Stimulated activated CD4-positive, alpha-beta T cell treated with anti-CD3 and anti-CD28 coated beads, Interleukin-15, amount 100 ng/mL, for 1 hour (primary cell): ENCODE results near the gene H2BK1.

Experiments used
- DNase-seq, 2 donors: peaks; one replicate each; pipeline ENCODE4 v3.0.0-alpha.2; 2020; ENCODE audit warnings: low read depth in 1 of 2, low spot score in 1 of 2

The H2BK1 gene

GRCh38 chr7:151205730-151206129 lies 4.6 kb downstream of the H2BK1 start:
- no peak for DNase-seq

- DNase-seq = no peak
These were observed 5.8 kb downstream of the H2BK1 start for GRCh38 chr7:151204383-151205032.

- DNase-seq = no peak
These were observed 7.5 kb downstream of the H2BK1 start for GRCh38 chr7:151202836-151203235.

DNA sequence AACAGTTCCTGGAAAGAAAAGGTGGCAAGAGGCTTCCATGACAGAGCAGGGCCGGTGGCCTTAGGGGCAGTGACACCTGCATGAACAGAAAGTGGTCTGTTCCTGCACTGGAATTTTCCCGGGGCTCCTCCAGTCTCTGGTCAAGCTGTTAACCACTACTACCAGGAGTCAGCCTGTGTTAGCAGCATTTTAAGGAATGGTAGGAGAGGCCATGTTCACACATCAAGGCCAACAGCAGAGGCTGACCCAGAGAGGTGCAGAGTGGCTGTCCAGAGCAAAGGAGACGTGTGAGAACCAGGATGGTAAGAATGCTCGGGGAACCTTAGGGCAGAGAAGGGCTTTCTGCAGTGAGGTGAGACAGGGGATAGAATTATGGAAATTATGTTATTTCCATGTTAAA lies 8.5 kb downstream of the H2BK1 start:
- no peak for DNase-seq

DNA sequence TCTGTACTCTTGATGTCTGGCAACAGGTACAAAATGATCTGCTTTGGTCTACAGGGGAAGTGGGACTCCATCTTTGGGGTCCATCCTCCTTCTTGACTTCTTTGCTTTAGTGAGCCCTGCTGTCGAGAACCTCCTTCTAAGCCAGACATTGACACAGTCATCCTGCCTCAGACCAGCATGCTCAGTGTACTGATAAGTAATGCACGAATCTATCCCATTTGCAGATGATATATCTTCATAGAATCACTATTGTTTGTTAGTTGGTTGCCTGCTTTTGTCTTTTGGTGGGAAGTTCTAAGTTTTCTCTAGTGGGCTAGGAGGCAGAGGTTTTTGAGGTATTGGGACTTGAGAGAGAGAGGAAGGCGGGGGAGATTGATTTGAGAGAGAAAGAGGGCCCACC lies 8.9 kb downstream of the H2BK1 start:
- DNase-seq = no peak

- DNase-seq = no peak
These were observed 11.1 kb downstream of the H2BK1 start for GRCh38 chr7:151198945-151199848.

GRCh38 chr7:151197932-151198331 lies 12.4 kb downstream of the H2BK1 start:
- no peak for DNase-seq

DNA sequence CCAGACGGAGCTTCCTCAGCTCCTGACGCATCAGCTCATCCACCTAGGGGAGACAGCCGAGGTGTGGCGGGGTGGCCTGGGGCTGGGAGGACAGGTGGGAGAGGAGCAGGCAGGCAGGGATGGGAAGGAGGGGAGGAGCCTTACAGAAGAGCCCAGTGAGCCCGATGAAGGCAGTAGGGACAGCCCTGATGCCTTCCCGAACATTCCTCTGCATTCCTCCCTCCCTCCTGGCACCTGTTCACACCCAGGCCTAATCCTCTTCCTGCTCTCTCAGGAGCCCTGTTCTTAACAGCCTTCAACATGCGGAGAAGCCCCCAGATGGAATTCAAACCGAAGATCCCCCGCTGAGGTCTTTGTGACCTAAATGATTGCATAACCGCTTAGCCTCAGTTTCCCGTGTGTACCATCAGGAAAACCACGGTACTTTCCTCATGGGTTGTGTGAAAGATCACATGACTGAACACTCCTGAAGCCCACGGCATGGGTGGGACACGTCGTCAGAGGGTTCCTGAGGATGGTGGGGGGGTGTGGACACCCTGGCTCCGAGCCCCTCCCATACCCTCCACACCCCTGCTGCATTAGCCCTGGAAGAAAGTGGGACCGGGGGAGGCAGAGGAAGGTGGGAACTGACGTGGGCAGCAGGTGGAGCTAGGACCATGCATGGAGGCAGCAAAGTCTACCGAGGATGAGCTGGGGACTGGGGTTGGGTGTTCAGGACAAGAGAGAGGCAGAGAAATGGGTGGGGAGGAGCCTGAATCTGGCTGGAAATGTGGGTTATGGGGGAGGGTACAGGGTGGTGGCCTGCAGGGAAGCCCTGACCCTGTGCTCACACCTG lies 14.5 kb downstream of the H2BK1 start:
- DNase-seq = no peak

- no peak for DNase-seq
These were observed 16.1 kb downstream of the H2BK1 start for GRCh38 chr7:151194188-151194587.

DNA sequence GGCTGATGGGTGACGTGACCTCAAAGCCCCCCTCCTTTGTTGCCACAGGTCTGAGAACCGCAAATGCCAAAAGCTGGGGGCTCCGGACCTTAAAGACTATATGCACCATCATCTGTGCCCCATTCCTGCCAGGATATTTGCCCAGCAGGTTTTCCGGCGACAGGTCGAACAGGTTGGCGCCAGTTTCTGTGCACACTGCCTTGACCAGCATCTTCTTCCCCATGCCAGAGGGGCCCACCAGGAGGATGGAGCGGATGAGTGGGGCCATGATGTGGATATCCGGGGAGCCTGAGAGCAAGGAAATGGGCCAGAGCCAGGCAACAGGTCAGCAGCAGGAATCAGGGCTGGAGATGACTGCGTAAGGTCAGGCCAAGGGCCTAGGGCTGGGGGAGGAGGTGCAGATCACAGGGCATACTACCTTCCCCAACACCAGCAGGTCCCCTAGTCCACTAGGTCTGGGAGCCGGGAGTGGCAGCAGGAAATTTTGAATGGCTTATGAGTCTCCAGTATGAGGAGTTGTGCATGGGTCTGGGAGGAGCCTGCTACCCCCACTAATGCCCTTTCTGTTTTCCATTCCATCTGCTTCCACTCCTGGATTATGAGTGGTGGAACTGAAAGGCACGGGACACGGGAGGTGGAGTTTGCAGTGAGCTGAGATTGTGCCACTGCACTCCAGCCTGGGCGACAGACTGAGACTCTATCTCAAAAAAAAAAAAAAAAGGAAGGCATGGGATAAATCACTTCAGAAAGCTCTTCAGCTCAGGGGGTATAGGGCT lies 16.9 kb downstream of the H2BK1 start:
- DNase-seq = no peak

GRCh38 chr7:151192002-151192539 lies 18.2 kb downstream of the H2BK1 start:
- no peak for DNase-seq

- no peak for DNase-seq
These were observed 18.7 kb downstream of the H2BK1 start for GRCh38 chr7:151191544-151191943.

DNA sequence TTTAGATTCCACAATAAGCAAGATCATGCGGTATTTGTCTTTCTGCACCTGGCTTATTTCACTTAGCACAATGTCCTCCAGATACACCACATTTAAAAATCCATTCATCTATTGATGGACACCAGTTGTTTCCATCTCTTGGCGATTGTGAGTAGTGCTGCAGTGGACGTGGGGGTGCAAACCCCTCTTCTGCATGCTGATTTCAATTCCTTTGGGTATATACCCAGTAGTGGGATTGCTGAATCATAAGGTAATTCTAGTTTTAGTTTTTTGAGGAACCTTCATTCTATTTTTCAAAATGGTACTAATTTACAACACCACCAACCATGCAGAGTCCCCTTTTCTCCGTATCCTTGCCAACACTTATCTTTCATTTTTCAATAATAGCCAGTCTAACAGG lies 21.2 kb downstream of the H2BK1 start:
- DNase-seq = no peak

GRCh38 chr7:151188252-151188542 lies 22.1 kb downstream of the H2BK1 start:
- DNase-seq = no peak

GRCh38 chr7:151187409-151188251 lies 22.7 kb downstream of the H2BK1 start:
- DNase-seq = no peak

DNA sequence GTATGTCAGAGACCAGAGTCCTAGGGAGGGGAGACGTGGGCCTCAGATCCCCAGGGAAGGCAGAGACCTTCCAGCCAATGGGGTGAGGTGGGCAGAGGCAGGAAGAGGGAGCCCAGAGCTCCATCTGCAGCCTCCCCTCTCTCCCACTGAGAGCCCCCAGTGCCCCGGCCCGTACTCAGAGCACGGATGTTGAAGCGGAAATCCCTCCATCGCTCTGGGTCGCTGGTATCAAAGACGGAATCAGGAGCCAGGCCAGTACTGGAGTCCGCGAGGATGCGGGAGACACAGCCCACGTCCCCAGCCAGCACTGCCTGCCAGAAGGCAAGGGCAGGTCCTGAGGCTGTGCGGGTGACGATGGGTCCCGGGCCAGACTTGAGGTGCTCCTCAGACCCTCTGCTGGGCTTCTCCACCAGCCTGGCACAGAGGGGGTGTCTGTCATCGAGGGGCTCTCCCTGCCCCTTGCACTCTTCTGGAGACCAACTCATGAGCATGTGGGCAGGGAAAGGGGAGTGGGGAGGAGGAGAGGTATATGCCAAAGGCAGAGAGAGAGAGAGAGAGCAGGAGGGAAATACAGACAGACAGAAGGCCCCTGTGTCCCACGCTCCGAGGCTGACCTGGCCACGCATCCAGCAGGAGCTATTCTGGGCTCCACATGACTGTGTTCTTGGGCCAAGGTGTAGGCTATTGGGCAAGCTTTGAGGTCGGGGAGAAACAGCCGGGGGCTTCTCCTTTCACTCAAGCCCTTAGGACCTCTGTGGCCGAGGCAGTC lies 23.5 kb downstream of the H2BK1 start, which contains the start of gene ASB10:
Gene ASB10, minus strand, starts transcription at position 611 of the 769 bp plus-strand sequence. Its CDS starts 120 bp downstream, at position 491.
- no peak for DNase-seq

DNA sequence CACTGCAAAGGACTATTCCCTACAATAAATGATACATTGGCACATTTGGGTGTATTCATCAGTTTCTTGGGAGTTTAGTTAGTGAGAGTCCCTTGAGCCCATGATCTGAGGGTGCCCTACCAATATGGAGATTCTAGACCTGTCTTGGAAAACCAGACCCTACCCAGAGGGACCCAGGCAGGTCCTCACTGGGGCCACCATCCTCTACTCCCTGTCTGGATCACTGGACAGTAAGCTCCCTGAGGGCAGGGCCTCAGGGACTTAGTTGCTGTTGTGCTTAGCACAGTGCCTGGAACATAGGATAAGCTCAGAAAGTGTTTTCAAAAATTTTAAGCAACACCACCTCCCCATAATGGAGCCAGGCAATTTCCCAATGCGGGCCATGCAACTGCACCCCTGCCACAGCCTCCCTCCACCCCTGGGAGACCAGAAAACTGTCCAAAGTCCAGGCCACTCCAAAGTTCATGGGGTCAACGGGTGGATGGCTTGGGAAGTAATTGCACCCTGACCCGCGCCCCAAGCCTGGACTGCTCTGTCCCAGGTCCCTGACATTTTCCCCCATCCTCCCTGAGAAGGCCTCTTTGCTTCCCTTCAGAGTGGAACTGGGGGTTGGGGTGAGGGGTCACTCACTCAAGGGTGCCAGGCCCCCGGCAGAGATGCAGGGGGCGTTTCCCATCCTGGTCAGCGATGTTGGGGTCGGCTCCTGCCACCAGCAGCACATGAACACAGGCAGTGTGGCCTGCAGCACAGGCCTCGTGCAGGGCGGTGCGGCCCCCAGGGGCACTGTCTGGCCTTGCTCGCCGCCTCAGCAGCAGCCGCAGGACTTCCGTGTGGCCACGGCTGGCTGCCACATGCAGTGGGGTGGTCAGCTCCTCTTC lies 24.3 kb downstream of the H2BK1 start:
- DNase-seq = no peak

- DNase-seq = no peak
These were observed 29.3 kb downstream of the H2BK1 start for GRCh38 chr7:151181011-151181431.
